HFF-Myc (cell line): Measurements from ENCODE around the gene CSN3.

Experiments used
- DNase-seq: peaks from one replicate; pipeline ENCODE4 v3.0.0-alpha.2; 2011; ENCODE audit warnings: low read depth; ENCODE audit errors: extremely low read depth
- H3K4me3 ChIP-seq: replicated peaks from 2 replicates; pipeline ENCODE4 v1.5.1; 2011; ENCODE audit warnings: low read depth, mild to moderate bottlenecking, control low read depth, low read length
- TF ChIP-seq, protein P1 (sequence below): IDR thresholded peaks from 2 replicates; pipeline ENCODE4 v1.5.1; 2012; ENCODE audit warnings: mild to moderate bottlenecking, low read depth, low read length, control low read depth; ENCODE audit errors: missing control alignments

CSN3 gene

DNA sequence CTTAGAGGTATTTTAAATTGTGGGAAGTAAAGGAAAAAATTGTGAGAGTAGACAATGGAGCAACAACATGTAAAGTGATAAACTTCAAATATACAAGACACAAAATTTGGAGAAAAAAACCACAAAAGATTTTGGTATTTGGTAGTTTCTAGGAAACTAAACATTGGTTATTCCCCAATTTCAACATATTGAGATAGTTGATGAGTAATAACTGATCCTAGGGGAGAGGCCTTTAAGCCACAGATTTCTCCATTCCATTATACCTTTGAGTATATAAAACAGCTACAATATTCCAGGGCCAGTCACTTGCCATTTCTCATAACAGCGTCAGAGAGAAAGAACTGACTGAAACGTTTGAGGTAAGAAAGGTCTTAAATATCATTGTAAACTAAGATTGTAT lies 16.6 kb upstream of the CSN3 start, which contains the start of gene FDCSP:
Gene FDCSP, plus strand, starts transcription at position 301 of the 400 bp plus-strand sequence. CDS start 5,071 bp downstream, outside the sequence.
- H3K4me3 ChIP-seq, result no peak within 1 kb of the TSS
- DNase-seq, result no peak
- TF ChIP-seq, protein P1, sequence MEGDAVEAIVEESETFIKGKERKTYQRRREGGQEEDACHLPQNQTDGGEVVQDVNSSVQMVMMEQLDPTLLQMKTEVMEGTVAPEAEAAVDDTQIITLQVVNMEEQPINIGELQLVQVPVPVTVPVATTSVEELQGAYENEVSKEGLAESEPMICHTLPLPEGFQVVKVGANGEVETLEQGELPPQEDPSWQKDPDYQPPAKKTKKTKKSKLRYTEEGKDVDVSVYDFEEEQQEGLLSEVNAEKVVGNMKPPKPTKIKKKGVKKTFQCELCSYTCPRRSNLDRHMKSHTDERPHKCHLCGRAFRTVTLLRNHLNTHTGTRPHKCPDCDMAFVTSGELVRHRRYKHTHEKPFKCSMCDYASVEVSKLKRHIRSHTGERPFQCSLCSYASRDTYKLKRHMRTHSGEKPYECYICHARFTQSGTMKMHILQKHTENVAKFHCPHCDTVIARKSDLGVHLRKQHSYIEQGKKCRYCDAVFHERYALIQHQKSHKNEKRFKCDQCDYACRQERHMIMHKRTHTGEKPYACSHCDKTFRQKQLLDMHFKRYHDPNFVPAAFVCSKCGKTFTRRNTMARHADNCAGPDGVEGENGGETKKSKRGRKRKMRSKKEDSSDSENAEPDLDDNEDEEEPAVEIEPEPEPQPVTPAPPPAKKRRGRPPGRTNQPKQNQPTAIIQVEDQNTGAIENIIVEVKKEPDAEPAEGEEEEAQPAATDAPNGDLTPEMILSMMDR, result no peak

DNA sequence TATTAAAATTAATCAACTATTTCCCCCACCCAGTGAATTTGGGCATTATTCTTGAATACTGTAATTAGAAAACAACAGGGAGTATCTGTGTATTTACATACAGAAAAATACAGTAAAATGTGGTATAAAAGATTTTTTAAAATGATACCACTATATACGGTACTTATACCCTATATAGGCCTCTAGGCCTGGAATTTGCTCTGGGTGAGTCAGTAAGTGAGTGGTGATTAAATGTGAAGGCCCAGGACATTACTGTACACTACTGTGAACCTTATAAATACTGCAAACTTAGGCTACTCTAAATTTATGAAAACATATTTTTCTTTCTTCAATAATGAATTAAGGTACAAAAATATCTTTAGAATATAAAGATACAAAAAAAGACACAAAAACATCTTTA lies 6.3 kb upstream of the CSN3 start:
- TF ChIP-seq, protein P1, result no peak
- no peak overlapping the region for H3K4me3 ChIP-seq
- no peak for DNase-seq

DNA sequence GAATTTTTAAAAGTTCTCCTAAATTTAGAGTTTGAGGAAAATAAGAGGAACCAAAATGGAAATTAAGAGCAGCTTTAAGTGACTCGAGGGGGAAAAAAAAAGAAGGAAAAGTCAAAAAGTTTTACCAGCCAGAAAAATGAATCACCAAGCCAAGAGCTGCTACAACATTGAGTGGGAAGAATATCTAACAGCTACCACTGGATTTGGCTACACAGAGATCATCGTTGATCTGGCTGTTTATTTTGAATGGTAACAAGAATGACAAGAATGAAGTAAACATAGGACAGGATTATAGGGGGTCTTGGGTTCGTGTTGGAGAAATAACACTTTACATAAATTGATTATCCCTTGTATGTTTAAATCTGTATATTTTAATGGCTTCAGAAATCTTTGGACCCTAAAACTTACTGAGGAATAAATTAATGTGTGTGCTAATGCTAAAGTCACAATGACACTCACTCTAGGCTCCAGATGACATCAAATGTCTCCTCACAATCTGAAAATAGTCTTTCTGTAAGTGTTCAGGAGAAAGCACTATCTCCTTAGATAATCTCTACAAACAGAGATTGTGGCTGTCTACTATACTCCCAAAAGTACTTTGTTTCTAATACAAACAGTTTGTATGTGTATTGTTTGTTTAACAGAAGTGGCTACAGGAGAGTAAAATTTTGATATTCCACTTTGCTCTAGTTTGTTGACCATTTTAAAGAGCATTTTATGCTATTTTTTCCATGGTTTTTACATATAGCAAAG lies 3.1 kb upstream of the CSN3 start:
- TF ChIP-seq, protein P1, result no peak
- DNase-seq, result no peak

DNA sequence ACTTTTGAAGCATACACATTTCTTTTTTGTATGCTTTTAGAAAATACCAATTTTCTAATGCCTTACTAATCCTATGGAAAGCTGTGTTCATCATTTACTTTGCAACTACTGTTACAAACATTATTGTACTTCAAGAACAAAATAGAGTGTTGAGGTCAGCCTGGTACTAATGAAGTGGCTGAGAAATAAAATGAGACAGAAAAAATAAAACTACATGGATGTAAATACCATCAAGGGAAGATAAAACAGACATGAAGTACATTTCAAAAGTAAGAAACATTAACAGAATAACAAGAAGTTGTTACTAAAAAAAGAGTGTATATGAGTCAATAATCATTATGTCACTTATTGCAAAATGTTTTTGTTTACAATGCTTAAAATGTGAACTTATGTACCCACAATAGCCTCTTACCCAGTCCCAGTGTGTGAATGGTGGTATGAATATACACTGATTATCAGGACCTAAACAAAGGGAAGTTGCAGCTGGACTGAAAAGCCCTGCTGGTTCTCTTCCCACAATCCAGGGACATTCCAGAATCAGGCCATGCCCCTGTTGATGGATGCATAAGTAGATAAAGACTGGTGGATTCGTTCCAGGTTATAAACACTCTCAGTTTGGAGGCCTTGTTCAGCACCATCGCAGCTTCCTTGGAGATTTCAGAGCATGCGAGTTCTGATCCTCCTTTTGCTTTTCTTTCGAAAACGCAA lies 2.4 kb upstream of the CSN3 start:
- TF ChIP-seq, protein P1, result no peak
- no peak for DNase-seq

More for the DNA sequence above, 3.1 kb upstream of the CSN3 start:
- H3K4me3 ChIP-seq, result no peak overlapping the region

DNA sequence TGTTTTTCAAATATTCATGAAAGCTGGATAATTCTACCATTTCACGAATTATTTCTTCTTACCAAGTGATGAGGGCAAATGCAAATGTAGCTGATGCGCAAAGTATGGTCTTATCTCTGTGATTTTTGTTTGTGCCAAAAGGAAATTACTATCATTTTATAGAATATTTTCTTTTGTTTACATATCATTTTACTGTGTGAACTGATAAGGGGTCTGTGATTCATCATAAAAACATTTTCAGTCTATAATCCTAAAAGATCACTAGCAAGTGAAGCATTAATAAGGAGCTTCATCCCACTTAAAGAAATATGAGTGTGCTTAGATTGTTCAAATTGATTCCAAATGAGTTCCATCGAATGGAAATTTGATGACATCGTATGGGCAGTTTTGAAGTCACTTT lies 694 bp downstream of the CSN3 start:
- TF ChIP-seq, protein P1, result no peak
- H3K4me3 ChIP-seq, result no peak overlapping the region
- DNase-seq, result no peak

More for the DNA sequence above, 2.4 kb upstream of the CSN3 start:
- H3K4me3 ChIP-seq, result no peak overlapping the region

DNA sequence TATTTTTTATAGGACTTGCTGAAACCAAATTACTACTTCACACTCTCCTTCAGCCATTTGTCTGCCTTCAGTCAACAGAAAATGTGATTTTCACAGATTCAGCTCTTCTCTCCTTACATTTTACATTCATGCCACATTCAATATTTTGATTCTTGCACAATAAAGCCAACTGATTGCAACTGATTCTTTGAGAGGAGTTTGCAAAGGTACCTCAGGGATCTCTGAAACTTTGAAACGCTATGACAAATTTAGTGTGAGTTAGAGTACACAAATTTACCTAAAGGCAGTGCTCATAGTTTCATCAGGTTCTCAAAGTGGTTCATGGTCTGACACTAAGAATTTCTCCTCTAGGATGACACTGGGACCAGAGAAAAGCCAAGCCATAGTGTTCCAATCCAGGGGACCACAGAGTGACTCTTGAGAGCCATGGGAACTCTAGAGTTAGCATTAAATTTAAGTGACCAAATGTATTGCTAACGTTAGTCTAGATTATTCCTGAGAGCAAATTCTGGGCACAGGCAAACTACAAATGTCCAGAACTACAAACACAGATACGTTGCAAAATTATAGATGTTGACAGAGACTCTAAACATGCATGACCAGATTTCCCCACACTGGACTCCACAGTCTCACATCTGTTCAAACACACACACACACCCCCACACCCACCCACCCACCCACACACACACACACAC lies 9.0 kb downstream of the CSN3 start:
- TF ChIP-seq, protein P1, result no peak
- no peak for DNase-seq
- H3K4me3 ChIP-seq, result no peak overlapping the region
